Activated T-cell treated with anti-CD3 and anti-CD28 coated beads for 1 hour (primary cell): ENCODE data around the gene LAMB4.

Experiments
- DNase-seq: peaks from one replicate; pipeline ENCODE4 v3.0.0-alpha.2; 2020; ENCODE audit warnings: low read depth

The LAMB4 gene

GRCh38 chr7:108104324-108104723, 25.8 kb downstream of the LAMB4 start:
- DNase-seq = no peak

- DNase-seq = no peak
These were observed 26.4 kb downstream of the LAMB4 start for GRCh38 chr7:108103558-108104298.

- no peak for DNase-seq
These were observed 27.4 kb downstream of the LAMB4 start for GRCh38 chr7:108102671-108103312.

GRCh38 chr7:108101759-108102158, 28.4 kb downstream of the LAMB4 start:
- DNase-seq = no peak

GRCh38 chr7:108099713-108100112, 30.4 kb downstream of the LAMB4 start:
- no peak for DNase-seq

GRCh38 chr7:108097703-108098102, 32.5 kb downstream of the LAMB4 start:
- no peak for DNase-seq

- DNase-seq = no peak
These were observed 33.2 kb downstream of the LAMB4 start for GRCh38 chr7:108096996-108097395.

- no peak for DNase-seq
These were observed 35.0 kb downstream of the LAMB4 start for GRCh38 chr7:108094933-108095710.

GRCh38 chr7:108094346-108094745, 35.8 kb downstream of the LAMB4 start:
- DNase-seq = no peak

- DNase-seq = no peak
These were observed 36.3 kb downstream of the LAMB4 start for GRCh38 chr7:108093851-108094331.

- no peak for DNase-seq
These were observed 36.8 kb downstream of the LAMB4 start for GRCh38 chr7:108093341-108093740.

GRCh38 chr7:108091461-108091831, 38.7 kb downstream of the LAMB4 start:
- DNase-seq = no peak

GRCh38 chr7:108090791-108091460, 39.2 kb downstream of the LAMB4 start:
- no peak for DNase-seq

- no peak for DNase-seq
These were observed 40.8 kb downstream of the LAMB4 start for GRCh38 chr7:108089381-108089780.

- DNase-seq = no peak
These were observed 41.4 kb downstream of the LAMB4 start for GRCh38 chr7:108088729-108089128.

GRCh38 chr7:108087778-108088177, 42.4 kb downstream of the LAMB4 start:
- no peak for DNase-seq

- no peak for DNase-seq
These were observed 43.2 kb downstream of the LAMB4 start for GRCh38 chr7:108086962-108087361.

GRCh38 chr7:108086546-108086945, 43.6 kb downstream of the LAMB4 start:
- DNase-seq = no peak

GRCh38 chr7:108083980-108084379, 46.2 kb downstream of the LAMB4 start:
- DNase-seq = no peak

GRCh38 chr7:108079648-108080591, 50.2 kb downstream of the LAMB4 start:
- no peak for DNase-seq

GRCh38 chr7:108079276-108079647, 50.9 kb downstream of the LAMB4 start:
- no peak for DNase-seq
